Measurements from ENCODE around the gene ARHGEF12. TPM values are rescaled to one million over a fixed set of nuclear protein-coding genes. Genes with fewer than 3 reads are reported as not detected.

The ARHGEF12 gene
- total RNA-seq, 4 donors from 2014 or later: 92.1 to 122 (median 104) TPM

DNA sequence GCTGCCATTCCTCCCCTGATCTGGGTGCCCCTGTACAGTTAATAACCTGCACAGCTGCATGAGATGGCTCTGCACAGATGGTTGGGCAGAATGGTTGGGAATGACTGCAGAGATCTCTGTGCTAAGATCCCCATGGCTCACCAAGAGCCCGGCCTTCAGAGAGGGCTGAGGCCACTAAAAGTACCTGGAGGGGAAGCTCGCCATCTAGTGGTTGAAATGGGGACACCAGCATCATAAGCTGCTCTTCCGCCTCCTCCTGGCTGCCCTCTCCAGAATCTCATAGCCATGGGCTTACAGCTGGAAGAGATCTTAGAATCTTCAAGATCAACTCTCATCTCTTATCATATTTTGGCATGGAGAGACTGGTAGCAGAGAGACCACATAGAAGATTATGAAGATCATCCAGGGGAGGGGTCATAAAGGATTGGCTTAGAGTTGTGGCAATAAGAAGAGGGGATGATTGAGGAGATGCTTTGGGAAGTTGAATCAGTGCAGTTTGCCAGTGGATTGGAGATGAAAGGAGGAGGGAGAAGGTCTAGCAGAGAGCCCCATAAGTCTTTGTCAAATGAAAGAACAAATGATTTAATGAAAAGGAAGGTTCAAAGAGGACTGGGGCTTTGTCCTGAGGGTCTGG is 33.1 kb upstream of the ARHGEF12 start:
- peak; percentile 51 to 82 for DNase-seq (ENCODE audit: low spot score in 2 of 2)
- TF ChIP-seq, protein P1, sequence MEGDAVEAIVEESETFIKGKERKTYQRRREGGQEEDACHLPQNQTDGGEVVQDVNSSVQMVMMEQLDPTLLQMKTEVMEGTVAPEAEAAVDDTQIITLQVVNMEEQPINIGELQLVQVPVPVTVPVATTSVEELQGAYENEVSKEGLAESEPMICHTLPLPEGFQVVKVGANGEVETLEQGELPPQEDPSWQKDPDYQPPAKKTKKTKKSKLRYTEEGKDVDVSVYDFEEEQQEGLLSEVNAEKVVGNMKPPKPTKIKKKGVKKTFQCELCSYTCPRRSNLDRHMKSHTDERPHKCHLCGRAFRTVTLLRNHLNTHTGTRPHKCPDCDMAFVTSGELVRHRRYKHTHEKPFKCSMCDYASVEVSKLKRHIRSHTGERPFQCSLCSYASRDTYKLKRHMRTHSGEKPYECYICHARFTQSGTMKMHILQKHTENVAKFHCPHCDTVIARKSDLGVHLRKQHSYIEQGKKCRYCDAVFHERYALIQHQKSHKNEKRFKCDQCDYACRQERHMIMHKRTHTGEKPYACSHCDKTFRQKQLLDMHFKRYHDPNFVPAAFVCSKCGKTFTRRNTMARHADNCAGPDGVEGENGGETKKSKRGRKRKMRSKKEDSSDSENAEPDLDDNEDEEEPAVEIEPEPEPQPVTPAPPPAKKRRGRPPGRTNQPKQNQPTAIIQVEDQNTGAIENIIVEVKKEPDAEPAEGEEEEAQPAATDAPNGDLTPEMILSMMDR (IDR thresholded peaks at IDR 0.05): peak; percentile 78 to 82 (median 80)
- no peak for TF ChIP-seq POLR2A (IDR thresholded peaks at IDR 0.05)
- H3K9me3 ChIP-seq: no peaks in the 10 kb centered on the region
- H3K36me3 ChIP-seq: no peaks in the 10 kb centered on the region
- H3K27me3 ChIP-seq: peaks cover 0 to 1% of the 10 kb centered on the region in 2 donors
- WGBS, 2 donors: 21 to 26% methylated on average over 3 of the region's 3 CpGs
- H3K27ac ChIP-seq: no peak overlapping the region
- peaks cover 0 to 21% (median 0%) of the 10 kb centered on the region in 4 donors for H3K4me1 ChIP-seq
- H3K4me3 ChIP-seq: no peak overlapping the region

DNA sequence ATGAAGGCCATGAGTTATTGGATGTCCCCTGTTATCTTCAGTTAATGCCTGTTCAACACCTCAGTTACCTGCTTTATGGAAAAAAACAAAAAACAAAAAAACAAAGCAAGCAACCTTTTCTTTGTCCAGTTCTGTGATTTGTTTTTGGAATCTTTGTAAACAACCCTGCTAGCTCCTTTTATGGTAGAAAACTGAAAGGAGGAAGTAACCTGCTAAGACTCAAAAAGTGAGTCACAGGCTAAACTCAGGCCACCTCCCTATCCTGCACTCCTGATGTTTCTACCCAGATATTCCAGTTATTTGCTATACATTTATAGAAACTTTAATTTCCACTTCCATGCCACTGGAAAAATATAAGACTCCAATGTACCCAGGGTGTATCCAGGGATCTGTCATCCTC is 31.7 kb upstream of the ARHGEF12 start:
- Histone ChIP-seq H3K4me3 (no peak overlapping the region), H3K4me1 (peaks cover 0 to 21% (median 0%) of the 10 kb centered on the region in 4 donors), H3K27ac (no peak overlapping the region), H3K27me3 (no peaks in the 10 kb centered on the region), H3K9me3 (no peaks in the 10 kb centered on the region), H3K36me3 (no peaks in the 10 kb centered on the region)
- DNase-seq (ENCODE audit: low spot score in 2 of 2): no peak
- TF ChIP-seq, protein P1 (IDR thresholded peaks at IDR 0.05): no peak
- TF ChIP-seq EP300 (IDR thresholded peaks at IDR 0.05) (no peak), POLR2A (IDR thresholded peaks at IDR 0.05) (no peak)

DNA sequence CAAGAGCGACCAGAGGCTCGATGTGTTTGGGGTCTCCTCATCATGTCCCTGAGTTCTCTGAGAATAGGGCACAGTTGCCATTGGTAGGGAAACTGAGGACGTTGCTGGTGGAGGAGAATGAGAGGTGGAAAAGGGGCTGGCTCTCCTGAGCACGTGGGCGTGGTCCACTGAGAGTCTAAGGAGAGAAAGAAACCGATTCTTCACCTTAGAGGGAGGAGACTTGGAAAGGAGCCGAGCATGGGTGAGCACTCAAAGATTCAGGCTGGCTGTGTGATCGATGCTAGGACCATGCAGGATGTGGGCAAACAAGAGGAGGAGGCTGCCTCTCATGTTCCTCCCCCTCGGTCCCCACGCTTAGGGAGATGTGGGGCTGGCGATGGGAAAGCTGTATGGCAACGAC is 30.9 kb upstream of the ARHGEF12 start:
- DNase-seq (ENCODE audit: low spot score in 2 of 2): no peak
- WGBS, 2 donors: 85% methylated on average over 12 of the region's 12 CpGs
- Histone ChIP-seq H3K27ac (no peak overlapping the region), H3K36me3 (no peaks in the 10 kb centered on the region), H3K9me3 (no peaks in the 10 kb centered on the region), H3K4me1 (peaks cover 0 to 15% (median 0%) of the 10 kb centered on the region in 4 donors), H3K27me3 (no peaks in the 10 kb centered on the region), H3K4me3 (no peak overlapping the region)
- TF ChIP-seq POLR2A (IDR thresholded peaks at IDR 0.05) (no peak), EP300 (IDR thresholded peaks at IDR 0.05) (no peak)
- TF ChIP-seq, protein P1 (IDR thresholded peaks at IDR 0.05): no peak

DNA sequence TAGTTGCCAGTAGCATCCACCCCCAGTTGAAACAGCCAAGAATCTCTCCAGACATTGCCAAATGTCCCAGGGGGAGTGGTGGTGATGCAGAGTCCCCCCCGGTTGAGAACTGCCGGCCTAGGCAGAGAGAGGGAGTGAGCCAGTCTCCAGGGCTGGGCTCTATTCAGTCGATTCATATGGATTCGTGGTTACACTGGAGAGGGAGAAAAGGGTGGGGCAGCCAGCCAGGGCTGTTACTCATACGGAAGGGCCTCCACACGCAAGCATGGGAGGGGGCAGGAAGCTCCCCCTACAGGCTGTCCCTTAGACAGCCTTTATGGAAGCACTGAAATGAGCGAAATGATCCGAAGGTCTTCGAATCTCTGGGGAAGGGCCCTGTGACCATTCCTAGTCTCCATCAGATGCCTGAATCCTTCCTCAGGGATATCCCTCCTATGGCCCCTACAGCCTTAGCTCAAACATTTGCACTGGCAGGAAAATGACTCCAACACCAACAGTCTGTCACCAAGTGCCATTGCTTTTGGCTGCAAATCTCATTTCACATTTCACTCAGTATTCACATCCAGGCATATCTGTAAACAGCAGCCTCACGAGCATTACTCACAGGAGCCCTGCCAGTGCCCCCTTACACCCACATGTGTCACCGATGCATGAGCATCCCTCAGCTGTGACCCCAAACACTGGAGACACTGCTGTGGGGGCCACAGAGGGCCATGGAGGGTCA is 29.5 kb upstream of the ARHGEF12 start:
- no peak for TF ChIP-seq POLR2A (IDR thresholded peaks at IDR 0.05)
- no peak for TF ChIP-seq EP300 (IDR thresholded peaks at IDR 0.05)
- TF ChIP-seq, protein P1 (IDR thresholded peaks at IDR 0.05): no peak
- no peak for DNase-seq (ENCODE audit: low spot score in 2 of 2)
- no peak overlapping the region for H3K4me3 ChIP-seq
- H3K9me3 ChIP-seq: no peaks in the 10 kb centered on the region
- H3K4me1 ChIP-seq: peaks cover 0 to 7% (median 0%) of the 10 kb centered on the region in 4 donors
- no peaks in the 10 kb centered on the region for H3K36me3 ChIP-seq
- H3K27ac ChIP-seq: peak overlapping the region in 1 of 4 donors; percentile 17
- WGBS, 2 donors: 44 to 55% methylated on average over 11 of the region's 11 CpGs
- H3K27me3 ChIP-seq: no peaks in the 10 kb centered on the region

DNA sequence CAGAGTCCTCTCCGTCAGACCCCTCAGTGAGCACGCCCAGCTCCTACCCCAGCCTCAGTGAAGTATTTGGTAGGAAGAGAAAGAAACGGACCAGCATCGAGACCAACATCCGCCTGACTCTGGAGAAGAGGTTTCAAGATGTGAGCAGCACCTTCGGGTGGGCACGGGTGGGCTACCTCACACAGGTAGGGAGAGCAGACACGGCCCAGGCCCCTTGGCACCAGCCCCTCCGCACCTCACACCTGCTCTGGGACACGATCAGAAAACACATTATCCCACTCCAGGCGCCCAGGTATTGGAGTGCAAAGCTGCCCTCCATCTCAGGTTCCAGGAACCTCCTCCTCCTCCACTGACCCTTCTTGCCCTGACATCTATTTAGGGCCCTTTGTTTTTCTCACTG is 28.7 kb upstream of the ARHGEF12 start:
- no peaks in the 10 kb centered on the region for H3K36me3 ChIP-seq
- no peak for DNase-seq (ENCODE audit: low spot score in 2 of 2)
- H3K27ac ChIP-seq: no peak overlapping the region
- WGBS, 2 donors: 92 to 93% methylated on average over 11 of the region's 11 CpGs
- H3K4me3 ChIP-seq: no peak overlapping the region
- no peaks in the 10 kb centered on the region for H3K27me3 ChIP-seq
- no peaks in the 10 kb centered on the region for H3K4me1 ChIP-seq
- no peak for TF ChIP-seq EP300 (IDR thresholded peaks at IDR 0.05)
- TF ChIP-seq, protein P1 (IDR thresholded peaks at IDR 0.05): no peak
- TF ChIP-seq POLR2A (IDR thresholded peaks at IDR 0.05): no peak
- no peaks in the 10 kb centered on the region for H3K9me3 ChIP-seq
